ENCODE results near the gene ALG12. TPM values are rescaled to one million over a fixed set of nuclear protein-coding genes. Genes with fewer than 3 reads are reported as not detected.

ALG12 gene
- total and polyA plus RNA-seq, 2 donors (not counting 1 experiment from before 2014, with no cell fraction given), result 15.2 to 16.6 TPM

GRCh38 chr22:49937758-49938564 lies 19.7 kb upstream of the ALG12 start:
- no peak for DNase-seq
- Mint-ChIP-seq H3K4me3 (peak overlapping the region; percentile 50), H3K27ac (peak overlapping the region; percentile 37), H3K4me1 (peaks cover 18% of the 10 kb centered on the region), H3K9me3 (ENCODE audit: insufficient read depth) (no peaks in the 10 kb centered on the region), H3K27me3 (no peaks in the 10 kb centered on the region)
- no peak overlapping the region for H2AFZ ChIP-seq (ENCODE audit: insufficient read depth, low read depth, low read length, poor library complexity, severe bottlenecking)
- 93% methylated on average over 23 of the region's 27 CpGs for WGBS (ENCODE audit: insufficient coverage)
- H3K79me2 ChIP-seq (ENCODE audit: control insufficient read depth, insufficient read depth, low read length), result peaks cover 19% of the 10 kb centered on the region
- H3K9me3 ChIP-seq (ENCODE audit: control extremely low read depth in 1 of 3, control insufficient read depth in 2 of 3, insufficient read depth in 1 of 3, low read length in 2 of 3), result peaks cover 0 to 11% (median 0%) of the 10 kb centered on the region in 3 donors
- POLR2A ChIA-PET, result interaction anchor here (0.6 to 3.0 kb wide), 8 partner anchors 9 to 254 kb away, joined by 3 to 94 read pairs (median 9); partner anchors contain the start of gene PIM3
- H4K20me1 ChIP-seq (ENCODE audit: control insufficient read depth, insufficient read depth, low read length, poor library complexity, severe bottlenecking), result no peaks in the 10 kb centered on the region
- CTCF ChIA-PET, result interaction anchor here (1.0 to 2.6 kb wide), 4 partner anchors 21 to 92 kb away, joined by 4 to 17 read pairs (median 9); partner anchors contain the start of gene PIM3
- intact Hi-C loops (cut with micrococcal nuclease), result loop anchor here (2.0 to 10.0 kb wide), 2 partner anchors 13 to 537 kb away; partner anchors contain the start of gene SBF1
- H3K4me2 ChIP-seq (replicated peaks; ENCODE audit: low read depth, low read length, poor library complexity, severe bottlenecking), result peak overlapping the region; percentile 86
- H3K4me1 ChIP-seq (ENCODE audit: control insufficient read depth in 2 of 2, insufficient read depth in 2 of 2, low read length in 2 of 2), result peaks cover 27 to 36% of the 10 kb centered on the region in 2 donors
- no peak overlapping the region for H3K9ac ChIP-seq (ENCODE audit: low read length)
- no peak overlapping the region for H3K4me3 ChIP-seq (ENCODE audit: control extremely low read depth in 1 of 5, extremely low read depth in 1 of 5, insufficient read depth in 1 of 5, low read depth in 2 of 5, low read length in 4 of 5)
- TF ChIP-seq, protein P1, sequence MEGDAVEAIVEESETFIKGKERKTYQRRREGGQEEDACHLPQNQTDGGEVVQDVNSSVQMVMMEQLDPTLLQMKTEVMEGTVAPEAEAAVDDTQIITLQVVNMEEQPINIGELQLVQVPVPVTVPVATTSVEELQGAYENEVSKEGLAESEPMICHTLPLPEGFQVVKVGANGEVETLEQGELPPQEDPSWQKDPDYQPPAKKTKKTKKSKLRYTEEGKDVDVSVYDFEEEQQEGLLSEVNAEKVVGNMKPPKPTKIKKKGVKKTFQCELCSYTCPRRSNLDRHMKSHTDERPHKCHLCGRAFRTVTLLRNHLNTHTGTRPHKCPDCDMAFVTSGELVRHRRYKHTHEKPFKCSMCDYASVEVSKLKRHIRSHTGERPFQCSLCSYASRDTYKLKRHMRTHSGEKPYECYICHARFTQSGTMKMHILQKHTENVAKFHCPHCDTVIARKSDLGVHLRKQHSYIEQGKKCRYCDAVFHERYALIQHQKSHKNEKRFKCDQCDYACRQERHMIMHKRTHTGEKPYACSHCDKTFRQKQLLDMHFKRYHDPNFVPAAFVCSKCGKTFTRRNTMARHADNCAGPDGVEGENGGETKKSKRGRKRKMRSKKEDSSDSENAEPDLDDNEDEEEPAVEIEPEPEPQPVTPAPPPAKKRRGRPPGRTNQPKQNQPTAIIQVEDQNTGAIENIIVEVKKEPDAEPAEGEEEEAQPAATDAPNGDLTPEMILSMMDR (IDR thresholded peaks at IDR 0.05), result no peak
- no peak for TF ChIP-seq EZH2 (IDR thresholded peaks at IDR 0.05; ENCODE audit: borderline replicate concordance, insufficient read depth, low read depth, low read length, poor library complexity, severe bottlenecking)
- no peaks in the 10 kb centered on the region for H3K36me3 ChIP-seq (replicated peaks in 1 of 2; ENCODE audit: control extremely low read depth in 1 of 2, control insufficient read depth in 1 of 2, extremely low read depth in 1 of 2, insufficient read depth in 2 of 2, low read length in 1 of 2)
- H3K27me3 ChIP-seq (replicated peaks in 1 of 4; ENCODE audit: control extremely low read depth in 1 of 4, control insufficient read depth in 3 of 4, insufficient read depth in 4 of 4, low read length in 3 of 4), result no peaks in the 10 kb centered on the region
- H3K27ac ChIP-seq (ENCODE audit: low read length in 2 of 2), result peak overlapping the region; percentile 91 to 92
- ATAC-seq (ENCODE audit: low read depth), result no peak

All from B cell (primary cell).